Skeletal muscle satellite cell (primary cell): ENCODE data around the gene PLPP4.

Source experiments
- H3K27me3 ChIP-seq: 2 replicates; pipeline ENCODE4 v1.7.0; 2013; ENCODE audit warnings: low read length; ENCODE audit not compliant: control insufficient read depth, insufficient read depth
- H3K36me3 ChIP-seq: 2 replicates; pipeline ENCODE4 v1.7.0; 2013; ENCODE audit warnings: mild to moderate bottlenecking, control low read depth, low read length; ENCODE audit not compliant: insufficient read depth
- H3K4me1 ChIP-seq: 2 replicates; pipeline ENCODE4 v1.7.0; 2013; ENCODE audit warnings: low read length; ENCODE audit not compliant: control insufficient read depth, insufficient read depth
- H3K4me2 ChIP-seq: 2 replicates; pipeline ENCODE4 v1.7.0; 2013; ENCODE audit warnings: mild to moderate bottlenecking, low read length
- H3K4me3 ChIP-seq: 2 replicates; pipeline ENCODE4 v1.7.0; 2013; ENCODE audit warnings: low read length
- H3K9ac ChIP-seq: 2 replicates; pipeline ENCODE4 v1.7.0; 2013; ENCODE audit warnings: mild to moderate bottlenecking, low read depth, low read length, moderate library complexity
- H3K9me3 ChIP-seq: replicated peaks from 2 replicates; pipeline ENCODE4 v1.7.0; 2013; ENCODE audit warnings: mild to moderate bottlenecking, control low read depth, low read length

The PLPP4 gene

DNA sequence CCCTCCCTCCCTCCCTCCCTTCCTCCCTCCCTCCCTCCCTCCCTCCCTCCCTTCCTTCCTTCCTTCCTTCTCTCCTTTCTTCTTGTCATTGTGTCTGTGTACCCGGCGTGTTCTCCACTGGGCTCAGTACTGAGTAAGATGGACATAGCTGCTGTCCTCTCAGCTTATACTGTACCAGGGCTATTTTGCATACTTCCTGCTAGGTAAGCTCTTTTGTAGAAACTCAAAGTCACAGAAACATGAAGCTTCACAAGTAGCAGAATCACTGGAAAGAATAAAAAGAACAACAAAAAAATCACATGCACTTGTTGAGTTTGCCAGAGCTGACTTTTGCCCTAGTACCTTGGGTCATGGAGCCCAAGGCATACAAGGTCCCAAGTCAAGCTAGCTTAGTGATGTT lies 125.7 kb downstream of the PLPP4 start:
- Histone ChIP-seq H3K4me1 (no peaks in the 10 kb centered on the region), H3K9ac (no peak overlapping the region), H3K9me3 (no peaks in the 10 kb centered on the region), H3K27me3 (no peaks in the 10 kb centered on the region), H3K4me3 (no peak overlapping the region), H3K36me3 (no peaks in the 10 kb centered on the region), H3K4me2 (no peak overlapping the region)

DNA sequence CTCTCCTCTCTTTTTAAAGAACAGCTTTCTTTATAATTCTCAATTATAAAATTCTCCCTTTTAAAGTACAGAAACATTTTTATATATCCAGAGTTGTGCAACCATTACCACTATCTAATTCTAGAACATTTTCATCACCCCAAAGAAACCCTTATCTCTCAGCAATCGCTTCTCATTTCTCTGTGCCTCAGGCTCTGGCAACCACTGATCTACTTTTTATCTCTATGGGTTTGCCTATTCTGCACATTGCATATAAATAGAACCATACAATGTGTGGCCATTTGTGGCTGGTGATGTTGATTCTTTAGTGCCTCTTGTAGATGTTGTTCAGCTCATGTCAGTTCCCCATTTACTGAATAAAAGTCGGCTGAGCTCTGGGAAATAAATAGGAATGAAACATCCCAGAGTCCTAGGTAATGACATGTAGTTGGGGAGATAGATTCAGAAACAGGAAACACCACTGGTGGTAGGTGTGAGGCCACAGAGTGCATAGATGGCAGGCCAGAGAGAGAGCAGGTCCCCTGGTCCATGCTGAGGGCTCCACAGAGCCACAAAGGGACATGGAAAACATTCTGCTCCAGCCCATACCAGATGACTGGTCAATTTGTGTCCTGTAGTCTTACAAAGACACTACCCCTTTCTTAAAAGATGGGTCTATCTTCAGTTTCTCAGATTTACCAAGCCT lies 126.5 kb downstream of the PLPP4 start:
- Histone ChIP-seq H3K4me1 (no peaks in the 10 kb centered on the region), H3K36me3 (no peaks in the 10 kb centered on the region), H3K27me3 (no peaks in the 10 kb centered on the region), H3K9me3 (no peaks in the 10 kb centered on the region), H3K9ac (no peak overlapping the region), H3K4me3 (no peak overlapping the region), H3K4me2 (no peak overlapping the region)

DNA sequence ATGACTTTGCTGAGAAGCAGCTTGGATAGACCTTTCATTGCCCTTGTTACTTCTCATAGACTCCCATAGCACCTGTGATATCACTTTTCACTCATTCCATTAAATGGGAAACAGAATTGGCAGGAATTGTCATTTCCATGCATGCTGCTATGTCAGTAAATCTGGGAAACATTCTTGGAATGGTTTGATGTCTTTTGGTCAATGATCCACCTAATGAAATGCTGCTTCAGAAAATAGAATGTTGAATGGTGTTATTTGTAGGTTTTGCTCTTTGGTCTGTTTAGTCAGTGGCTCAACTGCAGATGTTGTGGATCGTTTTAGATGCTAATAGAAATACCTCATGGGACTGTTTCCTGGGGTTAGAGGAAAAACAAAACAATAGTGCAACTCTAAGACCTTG lies 127.8 kb downstream of the PLPP4 start:
- Histone ChIP-seq H3K9me3 (no peaks in the 10 kb centered on the region), H3K9ac (no peak overlapping the region), H3K4me2 (no peak overlapping the region), H3K4me3 (no peak overlapping the region), H3K36me3 (no peaks in the 10 kb centered on the region), H3K27me3 (no peaks in the 10 kb centered on the region), H3K4me1 (no peaks in the 10 kb centered on the region)

GRCh38 chr10:120586471-120586872 lies 129.4 kb downstream of the PLPP4 start:
- no peaks in the 10 kb centered on the region for H3K9me3 ChIP-seq
- no peak overlapping the region for H3K4me2 ChIP-seq
- H3K9ac ChIP-seq, result no peak overlapping the region
- no peak overlapping the region for H3K4me3 ChIP-seq
- H3K36me3 ChIP-seq, result no peaks in the 10 kb centered on the region
- no peaks in the 10 kb centered on the region for H3K4me1 ChIP-seq
- no peaks in the 10 kb centered on the region for H3K27me3 ChIP-seq

DNA sequence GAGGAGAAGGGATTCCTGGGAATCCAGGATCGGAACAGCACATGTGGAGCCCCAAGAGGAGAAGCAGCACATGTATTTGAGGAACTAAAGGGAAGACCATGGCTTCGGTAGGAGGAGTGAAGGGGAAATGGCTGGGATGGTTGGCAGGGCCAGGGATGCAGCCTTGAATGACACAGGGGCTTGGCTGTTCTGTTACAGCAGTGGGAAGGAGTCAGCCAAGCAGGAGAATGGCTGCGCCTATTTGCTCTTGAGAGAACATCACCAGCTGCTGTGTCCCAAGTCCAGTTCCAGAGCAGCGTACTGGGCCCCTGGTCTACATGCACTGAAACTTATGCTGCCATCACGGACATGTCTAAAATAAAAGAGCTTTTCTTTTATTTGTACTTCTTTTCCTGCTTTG lies 130.0 kb downstream of the PLPP4 start:
- Histone ChIP-seq H3K4me3 (no peak overlapping the region), H3K4me1 (no peaks in the 10 kb centered on the region), H3K36me3 (no peaks in the 10 kb centered on the region), H3K4me2 (no peak overlapping the region), H3K9me3 (no peaks in the 10 kb centered on the region), H3K9ac (no peak overlapping the region), H3K27me3 (no peaks in the 10 kb centered on the region)

DNA sequence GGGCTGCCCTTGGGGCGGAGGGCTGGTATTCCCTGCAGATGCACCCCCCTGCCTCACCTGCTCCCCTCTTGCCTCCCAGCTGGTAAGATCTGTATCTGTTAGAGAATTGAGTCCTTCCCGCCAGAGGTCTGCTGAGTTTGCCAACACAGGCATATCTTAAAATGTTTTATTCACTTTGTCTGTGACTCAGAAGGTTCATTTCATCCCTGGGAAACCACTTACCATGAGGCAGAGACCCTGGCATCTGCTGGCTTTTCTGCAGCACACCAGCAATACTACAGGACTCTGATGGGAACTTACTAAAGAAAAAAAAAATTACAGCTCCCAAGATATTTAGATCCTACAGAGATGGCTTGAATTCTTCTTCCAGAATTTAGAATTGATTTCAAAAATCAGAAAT lies 131.3 kb downstream of the PLPP4 start:
- Histone ChIP-seq H3K9me3 (no peaks in the 10 kb centered on the region), H3K9ac (no peak overlapping the region)

GRCh38 chr10:120593693-120594092 lies 136.7 kb downstream of the PLPP4 start:
- Histone ChIP-seq H3K27me3 (no peaks in the 10 kb centered on the region), H3K4me3 (no peak overlapping the region), H3K9ac (no peak overlapping the region), H3K4me1 (no peaks in the 10 kb centered on the region), H3K9me3 (no peaks in the 10 kb centered on the region), H3K4me2 (no peak overlapping the region), H3K36me3 (no peaks in the 10 kb centered on the region)

More for the DNA sequence above, 131.3 kb downstream of the PLPP4 start:
- no peaks in the 10 kb centered on the region for H3K27me3 ChIP-seq
- no peak overlapping the region for H3K4me3 ChIP-seq
- no peaks in the 10 kb centered on the region for H3K36me3 ChIP-seq
- no peak overlapping the region for H3K4me2 ChIP-seq
- no peaks in the 10 kb centered on the region for H3K4me1 ChIP-seq

- Histone ChIP-seq H3K4me3 (no peak overlapping the region), H3K36me3 (no peaks in the 10 kb centered on the region), H3K27me3 (no peaks in the 10 kb centered on the region), H3K9me3 (no peaks in the 10 kb centered on the region), H3K9ac (no peak overlapping the region), H3K4me2 (no peak overlapping the region), H3K4me1 (no peaks in the 10 kb centered on the region)
Observed at GRCh38 chr10:120597902-120598301, 140.9 kb downstream of the PLPP4 start.

DNA sequence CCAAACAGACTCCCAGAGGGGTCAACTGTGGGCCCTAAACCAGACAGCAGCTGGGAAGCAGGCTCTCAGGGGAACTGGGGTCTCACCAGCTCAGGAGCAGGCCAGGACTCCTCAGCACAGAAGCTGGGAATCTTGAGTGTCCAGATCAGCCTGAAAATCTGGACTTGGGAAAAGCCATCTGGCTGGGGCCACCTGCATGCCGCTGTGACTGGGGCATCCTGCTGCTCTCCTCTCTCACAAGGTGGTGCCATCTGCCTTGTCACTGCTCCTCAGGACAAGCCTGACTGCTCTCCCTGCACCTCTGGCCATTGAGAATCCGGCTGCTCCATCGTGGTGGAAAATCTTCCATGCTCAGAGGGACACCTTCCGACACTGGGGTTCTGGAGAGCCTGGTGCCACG lies 141.4 kb downstream of the PLPP4 start:
- no peaks in the 10 kb centered on the region for H3K4me1 ChIP-seq
- no peak overlapping the region for H3K4me3 ChIP-seq
- no peak overlapping the region for H3K4me2 ChIP-seq
- H3K36me3 ChIP-seq, result no peaks in the 10 kb centered on the region
- H3K9ac ChIP-seq, result no peak overlapping the region
- H3K9me3 ChIP-seq, result no peaks in the 10 kb centered on the region
- H3K27me3 ChIP-seq, result no peaks in the 10 kb centered on the region

DNA sequence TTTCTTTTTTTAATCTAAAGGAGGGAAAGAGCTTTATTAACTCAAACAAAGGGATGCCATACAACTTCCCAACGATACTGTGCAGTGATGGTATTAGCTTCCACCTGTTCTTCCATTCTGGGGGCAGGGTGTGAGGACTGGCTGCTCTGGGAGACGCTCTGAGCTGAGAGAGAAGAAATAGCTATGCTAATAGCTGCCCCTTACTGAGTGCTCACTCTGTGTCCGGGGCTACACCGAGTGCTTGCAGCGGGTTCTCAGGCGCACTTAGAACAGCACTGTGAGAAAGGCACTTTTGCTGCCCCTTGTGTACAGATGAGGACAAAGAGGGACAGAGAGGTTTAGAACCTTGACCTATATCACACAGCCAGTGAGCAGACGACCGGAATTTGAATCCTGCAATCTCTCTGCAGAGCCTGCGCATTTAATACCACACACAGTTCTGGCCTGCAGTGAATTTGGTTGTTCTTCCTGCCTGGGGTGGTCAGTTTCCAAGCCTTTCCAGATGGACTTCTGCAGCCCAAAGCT lies 142.2 kb downstream of the PLPP4 start:
- Histone ChIP-seq H3K9me3 (no peaks in the 10 kb centered on the region), H3K9ac (no peak overlapping the region)

DNA sequence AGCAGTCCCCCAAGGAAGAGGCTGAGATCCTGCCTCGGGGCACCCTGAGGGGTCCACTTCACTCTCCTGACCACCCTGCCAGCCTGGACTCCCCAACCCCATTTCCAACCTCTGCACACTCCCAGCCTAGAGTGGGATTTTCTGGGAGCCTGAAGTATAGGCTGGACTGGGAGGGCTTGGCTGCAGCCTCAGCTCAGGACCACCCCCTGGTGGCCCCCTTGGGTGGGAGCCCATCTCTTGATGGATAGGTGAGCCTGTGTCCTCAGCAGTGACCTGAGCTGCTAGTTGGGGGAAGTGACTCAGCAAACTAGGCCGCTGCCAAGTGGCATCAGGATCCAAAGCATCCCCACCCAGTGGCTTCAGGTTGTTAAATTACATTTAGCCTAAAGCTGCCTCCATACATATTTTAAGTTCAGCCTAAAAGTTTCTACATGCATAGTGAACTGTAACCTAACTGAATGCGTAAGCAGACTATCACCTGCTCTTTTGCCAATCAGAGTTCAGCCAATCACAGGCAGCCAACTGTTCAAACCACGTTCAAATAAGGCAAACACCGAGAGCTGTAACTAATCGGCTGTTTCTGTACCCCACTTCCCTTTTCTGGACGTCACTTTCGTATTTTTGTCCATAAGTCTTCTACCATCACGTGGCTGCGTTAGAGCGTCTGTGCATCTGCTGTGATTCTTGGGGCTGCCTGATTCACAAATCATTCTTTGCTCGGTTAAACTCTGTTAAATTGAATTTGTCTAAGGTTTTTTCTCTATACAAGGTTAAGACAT lies 144.0 kb downstream of the PLPP4 start:
- Histone ChIP-seq H3K4me1 (no peaks in the 10 kb centered on the region), H3K9ac (no peak overlapping the region), H3K4me3 (no peak overlapping the region), H3K4me2 (no peak overlapping the region), H3K27me3 (no peaks in the 10 kb centered on the region), H3K36me3 (no peaks in the 10 kb centered on the region), H3K9me3 (no peaks in the 10 kb centered on the region)

More for the DNA sequence above, 142.2 kb downstream of the PLPP4 start:
- no peaks in the 10 kb centered on the region for H3K36me3 ChIP-seq
- H3K27me3 ChIP-seq, result no peaks in the 10 kb centered on the region
- H3K4me1 ChIP-seq, result no peaks in the 10 kb centered on the region
- H3K4me2 ChIP-seq, result no peak overlapping the region
- no peak overlapping the region for H3K4me3 ChIP-seq

GRCh38 chr10:120601999-120602398 lies 145.0 kb downstream of the PLPP4 start:
- no peaks in the 10 kb centered on the region for H3K9me3 ChIP-seq
- H3K4me3 ChIP-seq, result no peak overlapping the region
- no peaks in the 10 kb centered on the region for H3K36me3 ChIP-seq
- H3K4me1 ChIP-seq, result no peaks in the 10 kb centered on the region
- no peak overlapping the region for H3K9ac ChIP-seq
- H3K27me3 ChIP-seq, result no peaks in the 10 kb centered on the region
- no peak overlapping the region for H3K4me2 ChIP-seq
